ENCODE results near the gene ATAD1. TPM values are rescaled to one million over a fixed set of nuclear protein-coding genes. Genes with fewer than 3 reads are reported as not detected.
"Not testable (repeated sequence)": the region's sequence is repeated elsewhere in the genome, so short reads cannot be mapped to it uniquely, and the experiment has no call there.

ATAD1 gene
- total and polyA plus RNA-seq, 7 donors = 6.9 to 45.3 (median 28.0) TPM

- no peaks in the 10 kb centered on the region for H3K4me1 ChIP-seq
- intact Hi-C loops (cut with DNase I) = no loop called here
- no peaks in the 10 kb centered on the region for H3K9me3 ChIP-seq
- DNase-seq = no peak
- H3K36me3 ChIP-seq = no peaks in the 10 kb centered on the region
- 95 to 98% methylated on average over 4 of the region's 4 CpGs for whole genome bisulfite sequencing, 2 donors
- H3K27me3 ChIP-seq = no peaks in the 10 kb centered on the region
- no peak for TF ChIP-seq POLR2AphosphoS5 (IDR thresholded peaks at IDR 0.05)
- no peak for TF ChIP-seq EP300 (IDR thresholded peaks at IDR 0.05)
- no peak for TF ChIP-seq POLR2A (IDR thresholded peaks at IDR 0.05)
- H3K27ac ChIP-seq = no peak overlapping the region
- no peak overlapping the region for H3K4me3 ChIP-seq
Measured at GRCh38 chr10:87836098-87836497, 18.1 kb upstream of the ATAD1 start.

GRCh38 chr10:87829986-87830729 lies 12.1 kb upstream of the ATAD1 start:
- H3K9me3 ChIP-seq = no peaks in the 10 kb centered on the region
- no peaks in the 10 kb centered on the region for H3K36me3 ChIP-seq
- intact Hi-C loops (cut with DNase I) = no loop called here
- no peak overlapping the region for H3K27ac ChIP-seq
- H3K4me3 ChIP-seq = no peak overlapping the region
- no peaks in the 10 kb centered on the region for H3K4me1 ChIP-seq
- no peaks in the 10 kb centered on the region for H3K27me3 ChIP-seq
- DNase-seq = no peak
- TF ChIP-seq EP300 (IDR thresholded peaks at IDR 0.05) (no peak), POLR2AphosphoS5 (IDR thresholded peaks at IDR 0.05) (no peak), POLR2A (IDR thresholded peaks at IDR 0.05) (no peak), CTCF (IDR thresholded peaks at IDR 0.05) (no peak)

DNA sequence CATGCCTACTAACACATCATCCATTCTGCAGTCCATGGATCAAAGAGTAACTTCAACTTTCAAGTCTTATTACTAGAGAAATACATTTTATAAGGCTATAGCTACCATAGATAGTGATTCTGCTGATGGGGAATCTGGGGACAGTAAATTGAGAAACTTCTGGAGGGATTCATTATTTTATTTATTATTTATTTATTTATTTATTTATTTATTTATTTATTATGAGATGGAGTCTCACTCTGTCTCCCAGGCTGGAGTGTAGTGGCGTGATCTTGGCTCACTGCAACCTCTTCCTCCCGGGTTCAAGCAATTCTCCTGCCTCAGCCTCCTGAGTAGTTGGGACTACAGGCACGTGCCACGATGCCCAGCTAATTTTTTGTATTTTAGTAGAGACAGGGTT lies 11.0 kb upstream of the ATAD1 start:
- WGBS, 2 donors = 93 to 95% methylated on average over 4 of the region's 4 CpGs
- H3K27ac ChIP-seq; H3K4me1 ChIP-seq; DNase-seq; H3K27me3 ChIP-seq; H3K9me3 ChIP-seq; H3K4me3 ChIP-seq; H3K36me3 ChIP-seq; intact Hi-C loops (cut with DNase I): not testable (repeated sequence)

DNA sequence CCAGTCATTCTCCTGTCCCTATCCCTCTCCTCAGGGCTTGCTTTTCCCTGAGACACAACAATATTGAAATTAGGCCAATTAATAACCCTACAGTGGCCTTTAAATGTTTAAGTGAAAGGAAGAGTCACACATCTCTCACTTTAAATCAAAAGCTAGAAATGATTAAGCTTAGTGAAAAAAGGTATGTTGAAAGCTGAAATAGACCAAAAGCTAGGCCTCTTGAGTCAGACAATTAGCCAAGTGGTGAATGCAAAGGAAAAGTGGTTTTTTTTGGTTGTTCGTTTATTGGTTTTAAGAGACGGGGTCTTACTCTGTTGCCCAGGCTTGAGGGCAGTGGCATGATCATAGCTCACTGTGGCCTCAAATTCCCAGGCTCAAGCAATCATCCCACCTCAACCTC lies 9.7 kb upstream of the ATAD1 start:
- WGBS, 2 donors = 87 to 96% methylated on average over 2 of the region's 2 CpGs
- TF ChIP-seq POLR2AphosphoS5 (IDR thresholded peaks at IDR 0.05) = no peak
- no peak for TF ChIP-seq POLR2A (IDR thresholded peaks at IDR 0.05)
- TF ChIP-seq EP300 (IDR thresholded peaks at IDR 0.05) = no peak
- TF ChIP-seq CTCF (IDR thresholded peaks at IDR 0.05) = no peak

GRCh38 chr10:87826653-87827052 lies 8.6 kb upstream of the ATAD1 start:
- Histone ChIP-seq H3K4me1 (no peaks in the 10 kb centered on the region), H3K4me3 (no peak overlapping the region), H3K27ac (no peak overlapping the region), H3K9me3 (no peaks in the 10 kb centered on the region), H3K27me3 (no peaks in the 10 kb centered on the region), H3K36me3 (no peaks in the 10 kb centered on the region)
- intact Hi-C loops (cut with DNase I) = no loop called here
- no peak for DNase-seq
- TF ChIP-seq POLR2AphosphoS5 (IDR thresholded peaks at IDR 0.05) (no peak), CTCF (IDR thresholded peaks at IDR 0.05) (no peak), EP300 (IDR thresholded peaks at IDR 0.05) (no peak), POLR2A (IDR thresholded peaks at IDR 0.05) (no peak)

More for the DNA sequence above, 9.7 kb upstream of the ATAD1 start:
- Histone ChIP-seq H3K27ac (no peak overlapping the region), H3K9me3 (no peaks in the 10 kb centered on the region), H3K36me3 (no peaks in the 10 kb centered on the region), H3K4me1 (no peaks in the 10 kb centered on the region), H3K4me3 (no peak overlapping the region), H3K27me3 (no peaks in the 10 kb centered on the region)
- DNase-seq = no peak
- intact Hi-C loops (cut with DNase I) = no loop called here

- H3K36me3 ChIP-seq = no peaks in the 10 kb centered on the region
- H3K4me1 ChIP-seq = peaks cover 0 to 39% (median 22%) of the 10 kb centered on the region in 4 donors
- no peaks in the 10 kb centered on the region for H3K9me3 ChIP-seq
- no peaks in the 10 kb centered on the region for H3K27me3 ChIP-seq
- WGBS, 2 donors = 87 to 93% methylated on average over 6 of the region's 6 CpGs
- no peak overlapping the region for H3K27ac ChIP-seq
- intact Hi-C loops (cut with DNase I) = loop anchor here (2.0 kb wide), 1 partner anchor 44 kb away; the partner anchor contains the start of genes KLLN and PTEN
- H3K4me3 ChIP-seq = no peak overlapping the region
- no peak for TF ChIP-seq CTCF (IDR thresholded peaks at IDR 0.05)
- TF ChIP-seq POLR2AphosphoS5 (IDR thresholded peaks at IDR 0.05) = no peak
- DNase-seq = no peak
Measured at GRCh38 chr10:87819289-87819585, 1.2 kb upstream of the ATAD1 start.

Measured in sigmoid colon (tissue), 7 donors.